ENCODE results near the gene USP5. TPM values are rescaled to one million over a fixed set of nuclear protein-coding genes. Genes with fewer than 3 reads are reported as not detected.

USP5 gene
- total RNA-seq, 1 experiment from 2014 or later = 107 TPM

DNA sequence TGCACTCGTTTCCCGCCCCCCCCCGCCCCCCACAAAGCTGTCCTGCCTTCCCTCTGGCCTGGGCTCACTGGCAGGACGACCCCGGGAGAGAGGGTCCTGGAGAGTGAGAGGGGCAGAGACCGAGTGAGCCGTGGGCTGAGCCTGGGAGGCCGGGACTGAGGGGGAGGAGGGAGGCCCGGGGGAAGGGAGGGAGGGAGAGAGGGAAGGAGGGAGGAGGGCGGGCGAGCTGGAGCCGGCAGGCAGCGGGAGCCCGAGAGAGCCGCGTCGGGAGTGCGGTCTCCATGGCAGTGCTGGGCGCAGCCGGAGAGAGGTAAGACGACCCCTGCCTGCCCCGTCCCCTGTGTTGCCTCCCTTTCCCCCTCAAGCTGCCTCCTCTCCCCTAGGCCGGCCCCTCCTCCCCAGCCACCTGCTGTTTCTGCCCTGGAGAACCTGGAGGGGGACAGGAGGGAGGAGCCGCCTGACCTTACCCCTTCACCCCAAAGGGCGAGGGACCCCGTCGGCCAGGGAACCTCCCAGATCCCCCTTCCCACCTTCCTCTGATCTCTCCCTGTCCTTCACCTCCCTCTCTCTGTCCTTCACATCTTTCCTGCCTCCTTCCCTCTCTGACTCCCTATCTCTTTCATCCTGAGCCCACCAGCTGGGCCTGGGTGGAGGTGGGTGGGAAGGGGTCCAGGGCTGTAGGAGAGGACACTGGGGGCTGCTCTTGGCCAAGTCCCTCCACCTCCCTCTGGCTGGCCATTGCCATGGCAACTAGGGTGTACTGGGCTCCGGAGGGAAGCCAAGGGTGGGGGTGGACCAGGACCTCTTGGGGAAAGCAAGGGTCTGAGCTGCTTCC is 30.1 kb upstream of the USP5 start, which contains the start of gene GPR162:
Gene GPR162, plus strand, starts transcription at position 231 of the 835 bp plus-strand sequence. CDS start 2,078 bp downstream, outside the sequence.
- no peaks in the 10 kb centered on the region for H3F3A ChIP-seq (ENCODE audit: low read length, unreplicated experiment)
- POLR2A ChIA-PET (ENCODE audit: unreplicated experiment) = no interaction called here
- DNase-seq (no peak), ATAC-seq (no peak)
- CTCF ChIA-PET = no interaction called here
- no peaks in the 10 kb centered on the region for H3K9me3 ChIP-seq (ENCODE audit: low read length)
- no peaks in the 10 kb centered on the region for H3K9me2 ChIP-seq (replicated peaks; ENCODE audit: low read length)
- no peaks in the 10 kb centered on the region for H3K79me2 ChIP-seq (ENCODE audit: low read length)
- BruUV-seq (replicated peaks) = no TSS peak
- H3K4me1 ChIP-seq (ENCODE audit: insufficient read depth, low read length) = no peaks in the 10 kb centered on the region
- no peaks in the 10 kb centered on the region for H3K27me3 ChIP-seq (ENCODE audit: low read length)
- H2AFZ ChIP-seq (ENCODE audit: low read length) = no peak within 1 kb of the TSS
- intact Hi-C loops (cut with micrococcal nuclease) = no loop called here
- no peaks in the 10 kb centered on the region for H3K36me3 ChIP-seq (ENCODE audit: low read depth, low read length)
- H3K27ac ChIP-seq (ENCODE audit: low read length) = no peak within 1 kb of the TSS
- H4K20me1 ChIP-seq (ENCODE audit: low read length) = no peaks in the 10 kb centered on the region
- no peak for TF ChIP-seq CTCF (conservative IDR thresholded peaks at IDR 0.05; ENCODE audit: low read depth, low read length)
- TF ChIP-seq EZH2phosphoT487 (IDR thresholded peaks at IDR 0.05; ENCODE audit: borderline replicate concordance, low read length) = no peak
- TF ChIP-seq EZH2 (IDR thresholded peaks at IDR 0.05; ENCODE audit: low read length, unreplicated experiment) = no peak
- no peak within 1 kb of the TSS for H3K9ac ChIP-seq (ENCODE audit: low read length)
- no peak within 1 kb of the TSS for H3K4me3 ChIP-seq (ENCODE audit: low read length)
- no peak within 1 kb of the TSS for H3K4me2 ChIP-seq (ENCODE audit: low read length)

GRCh38 chr12:6822426-6823135 is 29.4 kb upstream of the USP5 start:
- Histone ChIP-seq H3K9me2 (replicated peaks; ENCODE audit: low read length) (no peaks in the 10 kb centered on the region), H3K79me2 (ENCODE audit: low read length) (no peaks in the 10 kb centered on the region), H3K9me3 (ENCODE audit: low read length) (no peaks in the 10 kb centered on the region), H3K27ac (ENCODE audit: low read length) (no peak overlapping the region), H3F3A (ENCODE audit: low read length, unreplicated experiment) (no peaks in the 10 kb centered on the region), H4K20me1 (ENCODE audit: low read length) (no peaks in the 10 kb centered on the region), H3K27me3 (ENCODE audit: low read length) (no peaks in the 10 kb centered on the region), H3K36me3 (ENCODE audit: low read depth, low read length) (no peaks in the 10 kb centered on the region), H3K9ac (ENCODE audit: low read length) (no peak overlapping the region), H3K4me3 (ENCODE audit: low read length) (no peak overlapping the region), H2AFZ (ENCODE audit: low read length) (no peak overlapping the region), H3K4me1 (ENCODE audit: insufficient read depth, low read length) (peaks cover 5% of the 10 kb centered on the region; the same call in 1 of the 2 replicates), H3K4me2 (ENCODE audit: low read length) (no peak overlapping the region)
- TF ChIP-seq EZH2phosphoT487 (IDR thresholded peaks at IDR 0.05; ENCODE audit: borderline replicate concordance, low read length) (no peak), EZH2 (IDR thresholded peaks at IDR 0.05; ENCODE audit: low read length, unreplicated experiment) (no peak), CTCF (conservative IDR thresholded peaks at IDR 0.05; ENCODE audit: low read depth, low read length) (no peak)
- ATAC-seq (no peak), DNase-seq (no peak)
- intact Hi-C loops (cut with micrococcal nuclease) = no loop called here
- no TSS peak for BruUV-seq (replicated peaks)
- CTCF ChIA-PET = no interaction called here
- POLR2A ChIA-PET (ENCODE audit: unreplicated experiment) = no interaction called here

Data from PC-3 (cell line).